ENCODE results near the gene GTF2F1.

GRCh38 chr19:6440905-6441304, 47.9 kb upstream of the GTF2F1 start:
- TF ChIP-seq CTCF (IDR thresholded peaks at IDR 0.05 in 2 of 3, conservative IDR thresholded peaks at IDR 0.05 in 1 of 3; ENCODE audit: control insufficient read depth in 2 of 3, extremely low read depth in 1 of 3, insufficient read depth in 1 of 3, low read depth in 3 of 3, low read length in 3 of 3) = no peak
- TF ChIP-seq ASH2L (IDR thresholded peaks at IDR 0.05; ENCODE audit: borderline replicate concordance, low read depth) = no peak
- no peak for TF ChIP-seq POLR2AphosphoS5 (IDR thresholded peaks at IDR 0.05; ENCODE audit: low read length)
- no peak for TF ChIP-seq REST (IDR thresholded peaks at IDR 0.05; ENCODE audit: low read depth, low read length)
- TF ChIP-seq ZBTB11 (CRISPR knock-in tag; IDR thresholded peaks at IDR 0.05) = no peak
- no peak for TF ChIP-seq ZNF687 (IDR thresholded peaks at IDR 0.05)
- TF ChIP-seq RFX5 (IDR thresholded peaks at IDR 0.05; ENCODE audit: low read depth, low read length) = no peak
- TF ChIP-seq POLR2A (IDR thresholded peaks at IDR 0.05; ENCODE audit: low read depth, low read length) = no peak
- no peak for TF ChIP-seq BCLAF1 (IDR thresholded peaks at IDR 0.05)
- no peak for TF ChIP-seq YBX1 (IDR thresholded peaks at IDR 0.05)
- no peak for TF ChIP-seq PAX5 (IDR thresholded peaks at IDR 0.05; ENCODE audit: borderline replicate concordance, low read depth, low read length)
- no peak for TF ChIP-seq FOXK2 (IDR thresholded peaks at IDR 0.05)
- TF ChIP-seq FOXM1 (IDR thresholded peaks at IDR 0.05; ENCODE audit: low read depth, low read length) = no peak
- TF ChIP-seq ATF7 (IDR thresholded peaks at IDR 0.05; ENCODE audit: low read depth) = no peak
